ENCODE data around the gene FITM2.
"Not testable (repeated sequence)": the region's sequence is repeated elsewhere in the genome, so short reads cannot be mapped to it uniquely, and the experiment has no call there.

Gene FITM2

GRCh38 chr20:44304383-44304782 is 6.6 kb downstream of the FITM2 start:
- DNase-seq (no peak), ATAC-seq (no peak)
- Mint-ChIP-seq H3K9me3 (no peaks in the 10 kb centered on the region), H3K27me3 (no peaks in the 10 kb centered on the region), H3K27ac (no peak overlapping the region), H3K4me1 (peaks cover 22% of the 10 kb centered on the region), H3K4me3 (no peak overlapping the region)

GRCh38 chr20:44302736-44303135 is 8.3 kb downstream of the FITM2 start:
- H3K4me3 Mint-ChIP-seq = no peak overlapping the region
- ATAC-seq (no peak), DNase-seq (no peak)
- H3K27ac Mint-ChIP-seq = peak overlapping the region in 1 of 2 donors; percentile 58
- no peaks in the 10 kb centered on the region for H3K27me3 Mint-ChIP-seq
- peaks cover 19% of the 10 kb centered on the region for H3K4me1 Mint-ChIP-seq
- H3K9me3 Mint-ChIP-seq = no peaks in the 10 kb centered on the region

GRCh38 chr20:44302026-44302669 is 8.9 kb downstream of the FITM2 start:
- no peak for ATAC-seq
- Mint-ChIP-seq H3K27ac (peak overlapping the region in 1 of 2 donors; percentile 6), H3K9me3 (no peaks in the 10 kb centered on the region), H3K4me3 (no peak overlapping the region), H3K27me3 (no peaks in the 10 kb centered on the region), H3K4me1 (peaks cover 19% of the 10 kb centered on the region)
- DNase-seq = no peak

GRCh38 chr20:44301285-44301684 is 9.7 kb downstream of the FITM2 start:
- Mint-ChIP-seq H3K27me3 (no peaks in the 10 kb centered on the region), H3K4me3 (no peak overlapping the region)

GRCh38 chr20:44299011-44299535 is 11.9 kb downstream of the FITM2 start:
- not testable (repeated sequence) for DNase-seq, H3K27me3 Mint-ChIP-seq, H3K9me3 Mint-ChIP-seq, H3K4me3 Mint-ChIP-seq, ATAC-seq, H3K27ac Mint-ChIP-seq
- H3K4me1 Mint-ChIP-seq = peaks cover 13% of the 10 kb centered on the region

More at GRCh38 chr20:44301285-44301684, 9.7 kb downstream of the FITM2 start:
- no peak for DNase-seq
- H3K9me3 Mint-ChIP-seq = no peaks in the 10 kb centered on the region
- H3K4me1 Mint-ChIP-seq = peaks cover 13% of the 10 kb centered on the region
- no peak overlapping the region for H3K27ac Mint-ChIP-seq
- no peak for ATAC-seq

GRCh38 chr20:44297721-44298120 is 13.3 kb downstream of the FITM2 start:
- Mint-ChIP-seq H3K4me1 (peaks cover 13% of the 10 kb centered on the region), H3K9me3 (no peaks in the 10 kb centered on the region), H3K27me3 (no peaks in the 10 kb centered on the region), H3K4me3 (no peak overlapping the region), H3K27ac (no peak overlapping the region)
- ATAC-seq = no peak
- no peak for DNase-seq

GRCh38 chr20:44296011-44296410 is 15.0 kb downstream of the FITM2 start:
- peaks cover 3% of the 10 kb centered on the region for H3K4me1 Mint-ChIP-seq

GRCh38 chr20:44291754-44292153 is 19.2 kb downstream of the FITM2 start:
- ATAC-seq (no peak), DNase-seq (no peak)
- peaks cover 0 to 7% of the 10 kb centered on the region in 2 donors for H3K9me3 Mint-ChIP-seq
- peak overlapping the region in 1 of 2 donors; percentile 89 for H3K27ac Mint-ChIP-seq
- H3K4me3 Mint-ChIP-seq = no peak overlapping the region
- H3K4me1 Mint-ChIP-seq = peaks cover 7% of the 10 kb centered on the region
- no peaks in the 10 kb centered on the region for H3K27me3 Mint-ChIP-seq

More at GRCh38 chr20:44296011-44296410, 15.0 kb downstream of the FITM2 start:
- H3K4me3 Mint-ChIP-seq = no peak overlapping the region
- H3K27me3 Mint-ChIP-seq = no peaks in the 10 kb centered on the region
- ATAC-seq (no peak), DNase-seq (no peak)
- peak overlapping the region in 1 of 2 donors; percentile 77 for H3K27ac Mint-ChIP-seq
- H3K9me3 Mint-ChIP-seq = no peaks in the 10 kb centered on the region

- Mint-ChIP-seq H3K9me3 (peaks cover 0 to 7% of the 10 kb centered on the region in 2 donors), H3K27ac (no peak overlapping the region), H3K4me1 (peaks cover 7% of the 10 kb centered on the region), H3K27me3 (no peaks in the 10 kb centered on the region), H3K4me3 (no peak overlapping the region)
- DNase-seq (no peak), ATAC-seq (peak; percentile 54)
These were observed 22.8 kb downstream of the FITM2 start for GRCh38 chr20:44288252-44288651.

- Mint-ChIP-seq H3K27ac (peak overlapping the region in 1 of 2 donors; percentile 46), H3K4me1 (peaks cover 7% of the 10 kb centered on the region), H3K4me3 (no peak overlapping the region), H3K27me3 (no peaks in the 10 kb centered on the region), H3K9me3 (peaks cover 0 to 7% of the 10 kb centered on the region in 2 donors)
- no peak for DNase-seq
- ATAC-seq = no peak
These were observed 23.5 kb downstream of the FITM2 start for GRCh38 chr20:44287272-44288097.

GRCh38 chr20:44284032-44284431 is 27.0 kb downstream of the FITM2 start:
- ATAC-seq (no peak), DNase-seq (no peak)
- Mint-ChIP-seq H3K27me3 (no peaks in the 10 kb centered on the region), H3K4me3 (no peak overlapping the region), H3K4me1 (peaks cover 3% of the 10 kb centered on the region), H3K27ac (no peak overlapping the region), H3K9me3 (peaks cover 4 to 7% of the 10 kb centered on the region in 2 donors)

- DNase-seq (no peak), ATAC-seq (no peak)
- Mint-ChIP-seq H3K27me3 (no peaks in the 10 kb centered on the region), H3K4me3 (no peak overlapping the region), H3K4me1 (no peaks in the 10 kb centered on the region), H3K27ac (no peak overlapping the region), H3K9me3 (peaks cover 0 to 4% of the 10 kb centered on the region in 2 donors)
These were observed 28.8 kb downstream of the FITM2 start for GRCh38 chr20:44282192-44282591.

GRCh38 chr20:44280387-44280786 is 30.6 kb downstream of the FITM2 start:
- Mint-ChIP-seq H3K27ac (no peak overlapping the region), H3K9me3 (peaks cover 0 to 4% of the 10 kb centered on the region in 2 donors), H3K27me3 (no peaks in the 10 kb centered on the region), H3K4me1 (no peaks in the 10 kb centered on the region), H3K4me3 (no peak overlapping the region)
- no peak for ATAC-seq
- no peak for DNase-seq

- Mint-ChIP-seq H3K4me3 (no peak overlapping the region), H3K27me3 (no peaks in the 10 kb centered on the region), H3K4me1 (no peaks in the 10 kb centered on the region), H3K9me3 (peaks cover 0 to 4% of the 10 kb centered on the region in 2 donors), H3K27ac (peak overlapping the region in 1 of 2 donors; percentile 14)
- DNase-seq (no peak), ATAC-seq (no peak)
These were observed 31.8 kb downstream of the FITM2 start for GRCh38 chr20:44279228-44279627.

- no peaks in the 10 kb centered on the region for H3K4me1 Mint-ChIP-seq
- H3K27me3 Mint-ChIP-seq = no peaks in the 10 kb centered on the region
- DNase-seq (no peak), ATAC-seq (no peak)
- H3K9me3 Mint-ChIP-seq = no peaks in the 10 kb centered on the region
- H3K4me3 Mint-ChIP-seq = no peak overlapping the region
- no peak overlapping the region for H3K27ac Mint-ChIP-seq
These were observed 36.5 kb downstream of the FITM2 start for GRCh38 chr20:44274303-44275017.
